BLaER1 treated with 17β-estradiol and CSF1 and Interleukin-3, amounts not matched to agents 10 nM and 100 nM (cell line): ENCODE measurements around the gene SLC38A1.

Experiments used
- H3K27ac ChIP-seq, 11 experiments: shearing (Covaris generic); formaldehyde crosslinking; 2 replicates each; pipeline ENCODE4 v1.8.1; 2022
- H3K27me3 ChIP-seq, 11 experiments: shearing (Covaris generic); formaldehyde crosslinking; 2 replicates each; pipeline ENCODE4 v1.8.1; 2022
- H3K36me3 ChIP-seq, 11 experiments: shearing (Covaris generic); formaldehyde crosslinking; 2 replicates each; pipeline ENCODE4 v1.8.1; 2022
- H3K4me1 ChIP-seq, 10 experiments: shearing (Covaris generic); formaldehyde crosslinking; 2 replicates each; pipeline ENCODE4 v1.8.1; 2022
- H3K4me2 ChIP-seq, 11 experiments: shearing (Covaris generic); formaldehyde crosslinking; 2 replicates each; pipeline ENCODE4 v1.8.1; 2022
- H3K4me3 ChIP-seq, 10 experiments: shearing (Covaris generic); formaldehyde crosslinking; 2 replicates each; pipeline ENCODE4 v1.8.1; 2022
- H3K9ac ChIP-seq, 11 experiments: shearing (Covaris generic); formaldehyde crosslinking; 2 replicates each; pipeline ENCODE4 v1.8.1; 2022
- H3K9me3 ChIP-seq, 11 experiments: shearing (Covaris generic); formaldehyde crosslinking; replicated peaks in 1 of 11; 2 replicates each; pipeline ENCODE4 v1.8.1; 2022
- H4K20me1 ChIP-seq, 11 experiments: shearing (Covaris generic); formaldehyde crosslinking; 2 replicates each; pipeline ENCODE4 v1.8.1; 2022
- Cebpa-rat ChIP-seq, 11 experiments: shearing (Covaris generic); IDR thresholded peaks; 2 replicates each; pipeline ENCODE4 v1.8.1; 2022

The SLC38A1 gene

GRCh38 chr12:46246021-46246700 lies 22.7 kb downstream of the SLC38A1 start:
- H4K20me1 ChIP-seq, result peaks cover 0 to 98% (median 61%) of the 10 kb centered on the region in 11 experiments; a peak in 14 of 22 replicates
- H3K36me3 ChIP-seq, result peaks cover 0 to 100% (median 97%) of the 10 kb centered on the region in 11 experiments; a peak in 20 of 22 replicates
- H3K9ac ChIP-seq, result no peak overlapping the region
- TF ChIP-seq Cebpa-rat (IDR thresholded peaks at IDR 0.05), result no peak
- no peaks in the 10 kb centered on the region for H3K27me3 ChIP-seq
- peaks cover 46 to 88% (median 74%) of the 10 kb centered on the region in 11 experiments for H3K9me3 ChIP-seq
- H3K4me1 ChIP-seq, result peaks cover 0 to 10% (median 0%) of the 10 kb centered on the region in 10 experiments; a peak in 3 of 20 replicates
- H3K4me2 ChIP-seq, result 0 out of 22 replicates have a peak overlapping the region, but pooled peaks of 3 of the 11 experiments have one; percentile 7 to 27 (median 11)
- H3K4me3 ChIP-seq, result peak overlapping the region in 1 of 10 experiments; percentile 7; a peak in 1 of 20 replicates
- H3K27ac ChIP-seq, result no peak overlapping the region

DNA sequence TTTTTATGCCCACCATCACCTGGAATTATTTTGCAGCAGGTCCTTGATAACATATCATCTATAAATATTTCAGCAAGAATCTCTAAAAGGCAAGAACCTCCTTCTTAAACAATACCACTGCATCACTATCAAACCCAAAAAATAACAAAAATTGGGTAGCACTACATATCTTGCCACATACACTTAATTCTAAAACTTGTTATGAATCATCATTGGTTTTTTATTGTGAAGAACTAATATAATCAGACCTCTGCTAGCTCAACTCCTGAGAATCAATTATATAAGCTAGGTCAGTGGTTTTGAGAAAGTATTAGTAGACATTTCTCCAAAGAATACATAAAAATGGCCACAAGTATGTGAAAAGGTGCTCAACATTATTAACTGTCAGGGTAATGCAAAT lies 23.8 kb downstream of the SLC38A1 start:
- Histone ChIP-seq H3K4me1 (peaks cover 0 to 10% (median 0%) of the 10 kb centered on the region in 10 experiments; a peak in 3 of 20 replicates), H3K9me3 (peaks cover 36 to 78% (median 67%) of the 10 kb centered on the region in 11 experiments), H3K27ac (no peak overlapping the region), H3K9ac (no peak overlapping the region), H3K4me3 (no peak overlapping the region; a peak in 1 of 20 replicates), H3K36me3 (peaks cover 2 to 100% (median 97%) of the 10 kb centered on the region in 11 experiments; a peak in 21 of 22 replicates), H3K27me3 (no peaks in the 10 kb centered on the region), H3K4me2 (no peak overlapping the region), H4K20me1 (peaks cover 0 to 100% (median 70%) of the 10 kb centered on the region in 11 experiments; a peak in 14 of 22 replicates)
- TF ChIP-seq Cebpa-rat (IDR thresholded peaks at IDR 0.05), result no peak

DNA sequence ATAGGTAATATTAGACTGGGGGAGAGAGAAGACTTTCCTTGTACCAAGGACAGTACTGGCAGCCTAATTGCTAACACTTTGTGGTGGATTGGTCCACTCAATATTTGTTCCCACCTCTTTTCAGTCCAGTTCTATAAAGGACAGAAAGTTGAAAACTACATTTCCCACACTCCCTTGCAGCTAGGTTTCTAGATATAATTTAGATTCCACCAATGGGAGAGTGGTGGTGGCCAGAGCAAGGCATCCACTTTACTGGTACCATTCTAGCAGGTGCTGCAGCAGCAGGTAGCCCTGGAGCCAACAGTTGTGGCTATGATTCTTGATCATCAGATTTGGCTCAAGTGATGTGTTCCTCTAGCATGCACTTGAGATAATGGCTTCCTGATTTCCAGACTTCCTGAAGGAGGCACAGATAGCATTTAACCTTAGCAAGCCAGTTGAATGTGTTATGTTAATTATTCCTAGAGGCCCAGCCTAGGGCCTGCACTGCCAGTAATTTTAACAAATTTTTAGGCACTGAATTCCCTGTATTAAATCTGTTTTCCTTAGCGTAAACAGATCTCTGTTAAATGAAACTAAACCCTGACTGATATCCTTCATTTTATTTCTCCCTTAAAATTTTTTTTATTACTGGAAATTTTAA lies 24.4 kb downstream of the SLC38A1 start:
- peaks cover 0 to 10% (median 0%) of the 10 kb centered on the region in 10 experiments; a peak in 3 of 20 replicates for H3K4me1 ChIP-seq
- H3K36me3 ChIP-seq, result peaks cover 5 to 100% (median 97%) of the 10 kb centered on the region in 11 experiments
- no peak overlapping the region for H3K4me2 ChIP-seq
- peaks cover 35 to 75% (median 62%) of the 10 kb centered on the region in 11 experiments for H3K9me3 ChIP-seq
- no peak for TF ChIP-seq Cebpa-rat (IDR thresholded peaks at IDR 0.05)
- no peak overlapping the region for H3K27ac ChIP-seq
- no peak overlapping the region for H3K4me3 ChIP-seq
- H3K9ac ChIP-seq, result no peak overlapping the region
- H4K20me1 ChIP-seq, result peaks cover 0 to 100% (median 71%) of the 10 kb centered on the region in 11 experiments; a peak in 14 of 22 replicates
- H3K27me3 ChIP-seq, result no peaks in the 10 kb centered on the region

- H4K20me1 ChIP-seq, result peaks cover 0 to 100% (median 88%) of the 10 kb centered on the region in 11 experiments; a peak in 14 of 22 replicates
Observed at GRCh38 chr12:46242569-46242968, 26.3 kb downstream of the SLC38A1 start.

DNA sequence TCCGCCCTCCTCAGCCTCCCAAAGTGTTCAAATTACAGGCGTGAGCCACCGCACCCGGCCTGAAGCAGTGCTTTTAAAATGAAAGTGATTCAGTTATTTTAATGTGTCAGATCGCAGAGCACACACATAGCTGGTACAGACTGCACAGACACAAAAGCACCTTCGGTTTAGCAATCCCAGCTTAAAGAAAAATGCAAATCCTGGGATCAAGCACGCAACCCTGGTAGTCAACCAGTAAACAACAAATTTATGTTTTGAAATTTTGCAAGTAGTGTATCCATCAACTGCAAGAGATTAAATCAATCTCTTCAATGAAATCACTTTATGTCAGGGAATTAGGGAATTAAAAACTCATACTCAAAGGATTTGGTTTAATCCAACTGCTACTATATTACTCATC lies 28.4 kb downstream of the SLC38A1 start:
- Histone ChIP-seq H4K20me1 (peaks cover 0 to 100% (median 92%) of the 10 kb centered on the region in 11 experiments; a peak in 13 of 22 replicates), H3K9ac (no peak overlapping the region), H3K4me1 (peaks cover 0 to 28% (median 17%) of the 10 kb centered on the region in 10 experiments; a peak in 10 of 20 replicates), H3K27ac (no peak overlapping the region), H3K36me3 (peaks cover 5 to 100% (median 99%) of the 10 kb centered on the region in 11 experiments; a peak in 21 of 22 replicates), H3K4me2 (no peak overlapping the region), H3K4me3 (no peak overlapping the region), H3K27me3 (no peaks in the 10 kb centered on the region), H3K9me3 (peaks cover 0 to 37% (median 23%) of the 10 kb centered on the region in 11 experiments; a peak in 20 of 22 replicates)
- TF ChIP-seq Cebpa-rat (IDR thresholded peaks at IDR 0.05), result no peak

More at GRCh38 chr12:46242569-46242968, 26.3 kb downstream of the SLC38A1 start:
- no peak overlapping the region for H3K4me2 ChIP-seq
- peaks cover 20 to 58% (median 45%) of the 10 kb centered on the region in 11 experiments for H3K9me3 ChIP-seq
- TF ChIP-seq Cebpa-rat (IDR thresholded peaks at IDR 0.05), result no peak
- no peak overlapping the region for H3K9ac ChIP-seq
- peaks cover 0 to 13% (median 5%) of the 10 kb centered on the region in 10 experiments; a peak in 6 of 20 replicates for H3K4me1 ChIP-seq
- H3K27ac ChIP-seq, result no peak overlapping the region
- H3K4me3 ChIP-seq, result no peak overlapping the region
- H3K36me3 ChIP-seq, result peaks cover 5 to 100% (median 99%) of the 10 kb centered on the region in 11 experiments
- no peaks in the 10 kb centered on the region for H3K27me3 ChIP-seq

DNA sequence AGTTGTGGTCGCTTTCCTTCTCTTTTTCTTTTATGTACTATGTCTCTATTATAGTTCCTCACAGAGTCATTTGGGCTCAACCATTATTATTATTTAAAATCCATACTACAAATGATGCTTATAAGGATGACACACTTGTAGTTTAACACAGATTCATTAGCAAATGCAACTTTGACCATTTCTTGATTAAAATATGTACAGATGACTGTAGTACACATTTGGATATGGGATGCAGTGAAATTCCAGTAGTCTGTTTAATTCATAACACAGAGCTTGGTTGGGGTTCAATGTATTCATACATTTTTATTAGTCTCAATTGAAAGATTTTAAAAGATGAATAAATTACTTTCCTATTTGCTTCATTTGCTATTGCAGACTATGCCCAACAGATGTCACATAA lies 30.0 kb downstream of the SLC38A1 start:
- Histone ChIP-seq H4K20me1 (peaks cover 0 to 100% (median 82%) of the 10 kb centered on the region in 11 experiments; a peak in 13 of 22 replicates), H3K27me3 (no peaks in the 10 kb centered on the region), H3K9ac (no peak overlapping the region), H3K4me2 (no peak overlapping the region), H3K36me3 (peaks cover 5 to 100% (median 96%) of the 10 kb centered on the region in 11 experiments; a peak in 21 of 22 replicates), H3K27ac (no peak overlapping the region), H3K9me3 (peaks cover 0 to 21% (median 7%) of the 10 kb centered on the region in 11 experiments; a peak in 7 of 22 replicates), H3K4me3 (no peak overlapping the region), H3K4me1 (peaks cover 0 to 40% (median 23%) of the 10 kb centered on the region in 10 experiments; a peak in 14 of 20 replicates)
- TF ChIP-seq Cebpa-rat (IDR thresholded peaks at IDR 0.05), result no peak

- H3K27me3 ChIP-seq, result no peaks in the 10 kb centered on the region
- no peak for TF ChIP-seq Cebpa-rat (IDR thresholded peaks at IDR 0.05)
- H3K36me3 ChIP-seq, result peaks cover 5 to 100% (median 97%) of the 10 kb centered on the region in 11 experiments; a peak in 21 of 22 replicates
- H3K27ac ChIP-seq, result no peak overlapping the region
- H3K9me3 ChIP-seq, result peaks cover 0 to 15% (median 5%) of the 10 kb centered on the region in 11 experiments; a peak in 5 of 22 replicates
- H3K4me3 ChIP-seq, result no peak overlapping the region
- peaks cover 0 to 100% (median 70%) of the 10 kb centered on the region in 11 experiments; a peak in 13 of 22 replicates for H4K20me1 ChIP-seq
- H3K4me2 ChIP-seq, result peak overlapping the region in 1 of 11 experiments; percentile 8; a peak in 1 of 22 replicates
- H3K4me1 ChIP-seq, result peaks cover 0 to 50% (median 29%) of the 10 kb centered on the region in 10 experiments; a peak in 14 of 20 replicates
- no peak overlapping the region for H3K9ac ChIP-seq
Observed at GRCh38 chr12:46237371-46238045, 31.3 kb downstream of the SLC38A1 start.

DNA sequence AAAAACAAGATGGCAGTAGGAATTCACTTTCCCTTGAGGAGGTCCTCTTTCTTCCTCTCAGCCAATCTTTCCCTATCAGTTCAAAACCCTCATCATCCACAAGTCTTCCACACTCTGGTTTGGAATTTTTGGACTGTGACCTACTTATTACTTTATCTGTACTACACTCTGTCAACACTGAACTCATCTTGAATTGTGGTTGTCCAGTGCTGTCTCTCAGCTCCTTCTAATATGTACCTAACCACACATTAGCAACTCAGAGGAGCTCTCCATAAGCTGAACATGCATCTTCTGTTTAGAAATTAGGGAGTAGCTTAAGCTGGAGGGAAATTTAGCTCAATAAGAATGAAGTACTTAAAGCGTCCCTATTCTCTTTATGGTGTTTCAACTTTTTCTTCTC lies 34.8 kb downstream of the SLC38A1 start:
- Histone ChIP-seq H3K36me3 (peaks cover 0 to 100% (median 97%) of the 10 kb centered on the region in 11 experiments; a peak in 19 of 22 replicates), H4K20me1 (peaks cover 0 to 99% (median 63%) of the 10 kb centered on the region in 11 experiments; a peak in 11 of 22 replicates), H3K4me2 (peak overlapping the region in 9 of 11 experiments; percentile 17 to 68 (median 39); a peak in 12 of 22 replicates), H3K4me3 (no peak overlapping the region), H3K9ac (no peak overlapping the region), H3K4me1 (peaks cover 0 to 53% (median 30%) of the 10 kb centered on the region in 10 experiments; a peak in 16 of 20 replicates), H3K27me3 (no peaks in the 10 kb centered on the region), H3K9me3 (peaks cover 0 to 6% (median 0%) of the 10 kb centered on the region in 11 experiments; a peak in 2 of 22 replicates), H3K27ac (peak overlapping the region in 2 of 11 experiments; percentile 8 to 11; a peak in 2 of 22 replicates)
- TF ChIP-seq Cebpa-rat (IDR thresholded peaks at IDR 0.05), result no peak
